B cell (primary cell): ENCODE measurements around the gene LTB. TPM values are rescaled to one million over a fixed set of nuclear protein-coding genes. Genes with fewer than 3 reads are reported as not detected.

Experiments used
- ATAC-seq: fragments of 200-7000 bp; cut with Tn5 transposase; one replicate; pipeline ENCODE4 v1.10.0; 2021; ENCODE audit warnings: low read depth, mild to moderate bottlenecking, moderate number of reproducible peaks, moderate library complexity
- CTCF ChIA-PET: fragments of 350-600 bp; sonication (Branson Sonifier 250); formaldehyde crosslinking; loops from one replicate; lab custom pipeline; 2021; ENCODE audit warnings: antibody characterized with exemption, inconsistent platforms; lab: Charles Lee
- POLR2A ChIA-PET: fragments of 350-600 bp; sonication (Branson Sonifier 250); formaldehyde crosslinking; loops from one replicate; lab custom pipeline; 2021; ENCODE audit warnings: antibody characterized with exemption; lab: Charles Lee
- DNase-seq: peaks from one replicate; pipeline ENCODE4 v3.0.0; 2013
- H2AFZ ChIP-seq: 2 replicates; pipeline ENCODE4 v1.6.1; 2012; ENCODE audit warnings: mild to moderate bottlenecking, low read depth, low read length; ENCODE audit not compliant: insufficient read depth, poor library complexity, severe bottlenecking
- H3K27ac ChIP-seq, 2 donors: 1 replicate in 1 of 2; 2 replicates in 1 of 2; pipeline ENCODE4 v1.5.1; 2012 to 2013; ENCODE audit warnings: low read length in 2 of 2, mild to moderate bottlenecking in 2 of 2, moderate library complexity in 1 of 2
- H3K27me3 ChIP-seq, 4 experiments: fragments of 200-600 bp in 1 of 4; sonication (generic) in 1 of 4; replicated peaks in 1 of 4; 1 replicate in 2 of 4; 2 replicates in 2 of 4; pipeline versions ENCODE4 v1.6.1 to v1.7.0; 2013 to 2016; ENCODE audit warnings: low read length in 3 of 4, mild to moderate bottlenecking in 2 of 4, mixed read lengths in 1 of 4, moderate library complexity in 1 of 4; ENCODE audit not compliant: insufficient read depth in 4 of 4, control insufficient read depth in 3 of 4; ENCODE audit errors: control extremely low read depth in 1 of 4
- H3K36me3 ChIP-seq, 2 experiments: replicated peaks in 1 of 2; 1 replicate in 1 of 2; 2 replicates in 1 of 2; pipeline versions ENCODE4 v1.6.1 to v1.7.1; 2013; ENCODE audit warnings: low read length in 1 of 2; ENCODE audit not compliant: insufficient read depth in 2 of 2, control insufficient read depth in 1 of 2; ENCODE audit errors: control extremely low read depth in 1 of 2, extremely low read depth in 1 of 2
- H3K4me1 ChIP-seq, 2 donors: fragments of 200-600 bp in 1 of 2; sonication (generic) in 1 of 2; 1 replicate in 1 of 2; 2 replicates in 1 of 2; pipeline versions ENCODE4 v1.5.1 to v1.6.1; 2013 to 2017; ENCODE audit warnings: low read length in 2 of 2; ENCODE audit not compliant: control insufficient read depth in 2 of 2, insufficient read depth in 2 of 2
- H3K4me2 ChIP-seq: replicated peaks from 2 replicates; pipeline ENCODE3; 2012; ENCODE audit warnings: mild to moderate bottlenecking, low read depth, low read length; ENCODE audit not compliant: poor library complexity, severe bottlenecking
- H3K4me3 ChIP-seq, 5 experiments: fragments of 200-600 bp in 1 of 5; sonication (generic) in 1 of 5; 1 replicate in 3 of 5; 2 replicates in 2 of 5; pipeline versions ENCODE4 v1.5.1 to v1.7.0; 2011 to 2016; ENCODE audit warnings: low read length in 4 of 5, mild to moderate bottlenecking in 4 of 5, low read depth in 2 of 5, control low read depth in 1 of 5, moderate library complexity in 1 of 5; ENCODE audit not compliant: insufficient read depth in 1 of 5; ENCODE audit errors: control extremely low read depth in 1 of 5, extremely low read depth in 1 of 5
- H3K79me2 ChIP-seq: fragments of 200-600 bp; sonication (generic); one replicate; pipeline ENCODE4 v1.6.0; 2016; ENCODE audit warnings: low read length; ENCODE audit not compliant: control insufficient read depth, insufficient read depth
- H3K9ac ChIP-seq: fragments of 200-600 bp; sonication (generic); 2 replicates; pipeline ENCODE4 v1.6.1; 2017; ENCODE audit warnings: mild to moderate bottlenecking, low read length, moderate library complexity
- H3K9me3 ChIP-seq, 3 donors: one replicate each; pipeline versions ENCODE4 v1.6.1 to v1.7.1; 2013; ENCODE audit warnings: low read length in 2 of 3; ENCODE audit not compliant: control insufficient read depth in 2 of 3, insufficient read depth in 1 of 3; ENCODE audit errors: control extremely low read depth in 1 of 3
- H4K20me1 ChIP-seq: 2 replicates; pipeline ENCODE4 v1.6.0; 2012; ENCODE audit warnings: mild to moderate bottlenecking, low read length; ENCODE audit not compliant: insufficient read depth, control insufficient read depth, poor library complexity, severe bottlenecking
- H3K27ac Mint-ChIP-seq: one replicate; pipeline ENCODE4 v1.8.0; 2021; ENCODE audit warnings: mixed read lengths
- H3K27me3 Mint-ChIP-seq: one replicate; pipeline ENCODE4 v1.8.0; 2021; ENCODE audit warnings: mixed read lengths
- H3K4me1 Mint-ChIP-seq: one replicate; pipeline ENCODE4 v1.8.0; 2021; ENCODE audit warnings: mixed read lengths
- H3K4me3 Mint-ChIP-seq: one replicate; pipeline ENCODE4 v1.8.0; 2021; ENCODE audit warnings: mixed read lengths
- H3K9me3 Mint-ChIP-seq: one replicate; pipeline ENCODE4 v1.8.0; 2022; ENCODE audit warnings: mixed read lengths; ENCODE audit not compliant: insufficient read depth
- EZH2 ChIP-seq: IDR thresholded peaks from 2 replicates; pipeline ENCODE4 v1.6.1; 2012; ENCODE audit warnings: borderline replicate concordance, low read depth, mild to moderate bottlenecking, moderate library complexity, low read length; ENCODE audit not compliant: insufficient read depth, poor library complexity, severe bottlenecking
- WGBS: methylation state at CpG from one replicate; pipeline ENCODE4 v1.1.5; 2013; ENCODE audit warnings: missing lambda C conversion rate; ENCODE audit not compliant: insufficient coverage; 5-methylcytosine and 5-hydroxymethylcytosine counted together
- intact Hi-C: fragments of 100-400 bp; cut with micrococcal nuclease; formaldehyde crosslinking; loops from one replicate; pipeline ENCODE4 v1.10.0; 2022
- polyA plus RNA-seq: library from polyadenylated mRNA; depleted of rRNA; stranded (reverse); fragments of >200 nt; gene quantifications from 2 replicates; pipeline ENCODE4 v1.2.3, GENCODE V29; 2012
- total RNA-seq, 2 donors: library from RNA; stranded (reverse); fragments of 120-200 nt in 1 of 2; gene quantifications; 1 replicate in 1 of 2; 2 replicates in 1 of 2; pipeline versions ENCODE4 v1.2.3 to v1.2.4, GENCODE V29; 2013 to 2022
- TF ChIP-seq, protein P1 (sequence below): fragments of 200-600 bp; IDR thresholded peaks from one replicate; pipeline ENCODE4 v1.8.0; 2022; ENCODE audit warnings: antibody characterized with exemption, mild to moderate bottlenecking

LTB gene
- total and polyA plus RNA-seq, 2 donors (not counting 1 experiment from before 2014, with no cell fraction given) = 488 to 938 TPM

DNA sequence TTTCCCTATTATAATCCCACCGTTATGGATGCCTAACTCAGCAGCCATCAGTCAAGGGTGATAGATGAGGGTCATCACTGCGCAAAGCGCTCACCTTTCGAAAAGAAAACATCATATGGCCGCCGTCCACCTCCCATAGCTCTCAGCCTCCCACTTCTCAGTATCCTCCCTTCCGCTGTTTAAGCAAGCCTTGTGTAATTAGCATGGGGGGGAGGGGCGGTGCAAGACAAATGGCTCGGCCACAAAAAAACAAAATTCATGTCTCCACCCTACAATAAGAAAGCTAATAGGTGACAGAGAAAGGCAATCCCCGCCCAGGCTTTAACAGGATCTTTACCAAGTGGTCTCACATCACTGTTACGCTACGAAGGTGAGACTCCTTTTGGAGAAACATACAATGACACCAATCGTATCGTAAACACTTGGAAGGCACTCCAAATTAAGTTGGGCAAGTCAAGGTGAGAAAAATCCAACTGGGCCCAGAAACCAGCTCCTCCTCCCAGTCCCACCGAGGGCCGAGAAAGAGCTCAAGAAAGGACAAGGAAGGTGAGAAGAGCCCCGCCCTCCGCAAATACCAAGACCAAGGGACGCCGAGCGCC lies 41.1 kb downstream of the LTB start:
- peak overlapping the region; percentile 79 to 100 (median 97) for H3K4me3 ChIP-seq
- POLR2A ChIA-PET = interaction anchor here (0.6 to 2.8 kb wide), 21 partner anchors 10 to 1994 kb away, joined by 3 to 34 read pairs (median 4); partner anchors contain the start of genes BAG6, DXO, GPANK1 and LTB
- TF ChIP-seq, protein P1, sequence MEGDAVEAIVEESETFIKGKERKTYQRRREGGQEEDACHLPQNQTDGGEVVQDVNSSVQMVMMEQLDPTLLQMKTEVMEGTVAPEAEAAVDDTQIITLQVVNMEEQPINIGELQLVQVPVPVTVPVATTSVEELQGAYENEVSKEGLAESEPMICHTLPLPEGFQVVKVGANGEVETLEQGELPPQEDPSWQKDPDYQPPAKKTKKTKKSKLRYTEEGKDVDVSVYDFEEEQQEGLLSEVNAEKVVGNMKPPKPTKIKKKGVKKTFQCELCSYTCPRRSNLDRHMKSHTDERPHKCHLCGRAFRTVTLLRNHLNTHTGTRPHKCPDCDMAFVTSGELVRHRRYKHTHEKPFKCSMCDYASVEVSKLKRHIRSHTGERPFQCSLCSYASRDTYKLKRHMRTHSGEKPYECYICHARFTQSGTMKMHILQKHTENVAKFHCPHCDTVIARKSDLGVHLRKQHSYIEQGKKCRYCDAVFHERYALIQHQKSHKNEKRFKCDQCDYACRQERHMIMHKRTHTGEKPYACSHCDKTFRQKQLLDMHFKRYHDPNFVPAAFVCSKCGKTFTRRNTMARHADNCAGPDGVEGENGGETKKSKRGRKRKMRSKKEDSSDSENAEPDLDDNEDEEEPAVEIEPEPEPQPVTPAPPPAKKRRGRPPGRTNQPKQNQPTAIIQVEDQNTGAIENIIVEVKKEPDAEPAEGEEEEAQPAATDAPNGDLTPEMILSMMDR = no peak
- TF ChIP-seq EZH2 = no peak
- Mint-ChIP-seq H3K27ac (peak overlapping the region; percentile 93), H3K9me3 (no peaks in the 10 kb centered on the region), H3K27me3 (no peaks in the 10 kb centered on the region), H3K4me1 (peaks cover 45% of the 10 kb centered on the region), H3K4me3 (peak overlapping the region; percentile 99)
- H3K27ac ChIP-seq = peak overlapping the region; percentile 97 to 99
- H3K4me1 ChIP-seq = peaks cover 30 to 36% of the 10 kb centered on the region in 2 donors
- H4K20me1 ChIP-seq = peaks cover 42% of the 10 kb centered on the region
- WGBS = under 1% methylated on average over 12 of the region's 21 CpGs
- DNase-seq (no peak), ATAC-seq (peak; percentile 15)
- H3K27me3 ChIP-seq = no peaks in the 10 kb centered on the region
- H3K36me3 ChIP-seq = peaks cover under 1 to 44% of the 10 kb centered on the region in 2 experiments
- H3K4me2 ChIP-seq = peak overlapping the region; percentile 79
- peaks cover 47% of the 10 kb centered on the region for H3K79me2 ChIP-seq
- intact Hi-C loops = loop anchor here (1.0 to 5.0 kb wide), 6 partner anchors 43 to 418 kb away; partner anchors contain the start of genes CLIC1, MICB, PRRC2A and SKIC2
- H2AFZ ChIP-seq = peak overlapping the region; percentile 79
- CTCF ChIA-PET = interaction anchor here (0.6 to 3.5 kb wide), 19 partner anchors 9 to 289 kb away, joined by 3 to 33 read pairs (median 5); partner anchors contain the start of genes LST1, LTB, MCCD1 and MICB
- H3K9me3 ChIP-seq = no peaks in the 10 kb centered on the region
- peak overlapping the region; percentile 93 for H3K9ac ChIP-seq

DNA sequence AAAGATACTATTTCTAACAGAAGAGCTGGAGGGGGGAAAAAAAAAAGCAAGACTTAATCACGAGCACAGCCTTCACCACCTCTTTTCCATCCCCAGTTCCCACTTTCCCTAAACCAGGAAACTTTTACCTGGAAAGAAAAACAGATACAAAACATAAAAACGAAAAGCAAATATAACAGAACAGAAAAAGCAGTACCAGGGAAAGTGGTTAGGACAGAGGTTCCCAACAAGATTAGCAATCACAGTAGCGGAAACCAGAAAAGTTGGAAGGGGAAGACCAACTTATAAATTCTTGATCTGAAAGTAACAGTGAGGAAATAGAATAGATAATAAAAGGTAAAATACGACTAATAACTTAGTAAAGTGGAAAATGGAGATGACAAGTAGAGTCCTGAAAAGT lies 41.6 kb downstream of the LTB start:
- intact Hi-C loops = loop anchor here (1.0 to 5.0 kb wide), 6 partner anchors 42 to 419 kb away; partner anchors contain the start of genes CLIC1, MICB, PRRC2A and SKIC2
- H3K9me3 Mint-ChIP-seq = no peaks in the 10 kb centered on the region
- Histone ChIP-seq H4K20me1 (peaks cover 47% of the 10 kb centered on the region), H3K4me3 (peak overlapping the region; percentile 79 to 100 (median 97)), H3K9ac (peak overlapping the region; percentile 93), H3K27me3 (no peaks in the 10 kb centered on the region), H3K27ac (peak overlapping the region; percentile 97 to 99), H3K9me3 (no peaks in the 10 kb centered on the region), H3K36me3 (peaks cover 3 to 50% of the 10 kb centered on the region in 2 experiments), H2AFZ (peak overlapping the region; percentile 79), H3K4me1 (peaks cover 30 to 36% of the 10 kb centered on the region in 2 donors), H3K79me2 (peaks cover 49% of the 10 kb centered on the region), H3K4me2 (peak overlapping the region; percentile 79)
- no peaks in the 10 kb centered on the region for H3K27me3 Mint-ChIP-seq
- ATAC-seq (no peak), DNase-seq (no peak)
- H3K27ac Mint-ChIP-seq = peak overlapping the region; percentile 93
- ChIA-PET CTCF (interaction anchor here (0.9 to 3.5 kb wide), 8 partner anchors 12 to 98 kb away, joined by 3 to 33 read pairs (median 6); partner anchors contain the start of genes MCCD1 and TNF), POLR2A (interaction anchor here (0.5 to 2.8 kb wide), 7 partner anchors 36 to 322 kb away, joined by 3 to 34 read pairs (median 4); partner anchors contain the start of genes LTB and NCR3)
- no peak for TF ChIP-seq EZH2
- TF ChIP-seq, protein P1 = no peak
- peak overlapping the region; percentile 99 for H3K4me3 Mint-ChIP-seq
- peaks cover 47% of the 10 kb centered on the region for H3K4me1 Mint-ChIP-seq
- no CpG with 5 or more reads among the region's 4 CpGs for whole genome bisulfite sequencing
